Fibroblast of lung (primary cell): ENCODE results near the gene LRP5. TPM values are rescaled to one million over a fixed set of nuclear protein-coding genes. Genes with fewer than 3 reads are reported as not detected.

Experiments used
- DNase-seq, 2 donors: peaks; one replicate each; pipeline versions ENCODE4 v3.0.0 to v3.0.0-alpha.2; 2010; ENCODE audit warnings: low read depth in 2 of 2
- H2AFZ ChIP-seq: 2 replicates; pipeline ENCODE4 v1.5.1; 2012; ENCODE audit warnings: low read length, control low read depth, inconsistent platforms
- H3K27ac ChIP-seq: 2 replicates; pipeline ENCODE4 v1.5.1; 2011; ENCODE audit warnings: low read length, control low read depth; ENCODE audit not compliant: insufficient read depth
- H3K27me3 ChIP-seq: 2 replicates; pipeline ENCODE4 v1.5.1; 2011; ENCODE audit warnings: mild to moderate bottlenecking, low read length; ENCODE audit not compliant: control insufficient read depth, insufficient read depth
- H3K36me3 ChIP-seq: 2 replicates; pipeline ENCODE4 v1.5.1; 2011; ENCODE audit warnings: low read length; ENCODE audit not compliant: control insufficient read depth, insufficient read depth
- H3K4me1 ChIP-seq: 2 replicates; pipeline ENCODE4 v1.5.1; 2011; ENCODE audit warnings: low read length; ENCODE audit not compliant: control insufficient read depth, insufficient read depth; ENCODE audit errors: extremely low read depth
- H3K4me2 ChIP-seq: 2 replicates; pipeline ENCODE4 v1.5.1; 2011; ENCODE audit warnings: low read length, control low read depth; ENCODE audit not compliant: insufficient read depth; ENCODE audit errors: extremely low read depth
- H3K4me3 ChIP-seq, 4 experiments: fragments of 200-600 bp in 1 of 4; sonication (generic) in 1 of 4; replicated peaks in 1 of 4; 2 replicates each; pipeline ENCODE4 v1.5.1; 2011 to 2016; ENCODE audit warnings: low read length in 4 of 4, low read depth in 3 of 4, mild to moderate bottlenecking in 3 of 4, control low read depth in 2 of 4, inconsistent platforms in 1 of 4, mixed read lengths in 1 of 4; ENCODE audit not compliant: insufficient read depth in 1 of 4; ENCODE audit errors: control extremely low read depth in 1 of 4
- H3K79me2 ChIP-seq: 2 replicates; pipeline ENCODE4 v1.5.1; 2012; ENCODE audit warnings: mild to moderate bottlenecking, low read length, inconsistent platforms; ENCODE audit not compliant: control insufficient read depth, insufficient read depth
- H3K9ac ChIP-seq: 2 replicates; pipeline ENCODE4 v1.5.1; 2011; ENCODE audit warnings: mild to moderate bottlenecking, low read length, control low read depth; ENCODE audit not compliant: insufficient read depth
- H3K9me3 ChIP-seq: 2 replicates; pipeline ENCODE4 v1.5.1; 2012; ENCODE audit warnings: low read depth, low read length; ENCODE audit not compliant: control insufficient read depth, insufficient read depth
- H4K20me1 ChIP-seq: 2 replicates; pipeline ENCODE4 v1.5.1; 2011; ENCODE audit warnings: low read length; ENCODE audit not compliant: control insufficient read depth, insufficient read depth; ENCODE audit errors: extremely low read depth
- CTCF ChIP-seq, 2 donors: IDR thresholded peaks in 1 of 2; conservative IDR thresholded peaks in 1 of 2; 1 replicate in 1 of 2; 2 replicates in 1 of 2; pipeline ENCODE4 v1.5.1; 2011 to 2012; ENCODE audit warnings: low read length in 2 of 2, control low read depth in 1 of 2, inconsistent platforms in 1 of 2, low read depth in 1 of 2, mild to moderate bottlenecking in 1 of 2
- EZH2 ChIP-seq: IDR thresholded peaks from 2 replicates; pipeline ENCODE4 v1.5.1; 2012; ENCODE audit warnings: low read length, control low read depth, mild to moderate bottlenecking; ENCODE audit errors: missing control alignments
- polyA plus RNA-seq, 2 donors: library from polyadenylated mRNA; depleted of rRNA in 1 of 2; stranded (reverse) in 1 of 2; unstranded in 1 of 2; fragments of >200 nt; gene quantifications; 2 replicates each; pipeline ENCODE4 v1.2.1, GENCODE V29; 2011 to 2012; ENCODE audit warnings: missing spikeins in 1 of 2
- total RNA-seq: library from RNA; depleted of rRNA; stranded (reverse); fragments of >200 nt; gene quantifications from 2 replicates; pipeline ENCODE4 v1.2.1, GENCODE V29; 2014

Gene LRP5
- total and polyA plus RNA-seq, 2 donors (not counting 1 experiment from before 2014, with no cell fraction given): 3.8 to 22.0 TPM

GRCh38 chr11:68467201-68467834 lies 154.9 kb downstream of the LRP5 start:
- Histone ChIP-seq H4K20me1 (peaks cover 8% of the 10 kb centered on the region), H3K4me3 (no peak overlapping the region), H3K27me3 (no peaks in the 10 kb centered on the region), H3K4me2 (no peak overlapping the region), H3K27ac (no peak overlapping the region), H3K9ac (no peak overlapping the region), H3K4me1 (peaks cover 11% of the 10 kb centered on the region), H3K79me2 (peaks cover 96% of the 10 kb centered on the region), H3K9me3 (no peaks in the 10 kb centered on the region), H2AFZ (no peak overlapping the region), H3K36me3 (peaks cover 6% of the 10 kb centered on the region)
- TF ChIP-seq EZH2: no peak
- TF ChIP-seq CTCF (conservative IDR thresholded peaks at IDR 0.05 in 1 of 2, IDR thresholded peaks at IDR 0.05 in 1 of 2; ENCODE audit: low read depth in 1 of 2, low read length in 2 of 2): no peak
- no peak for DNase-seq

GRCh38 chr11:68468217-68468828 lies 155.9 kb downstream of the LRP5 start:
- no peak for DNase-seq
- H2AFZ ChIP-seq: no peak overlapping the region
- H3K4me3 ChIP-seq: no peak overlapping the region
- H4K20me1 ChIP-seq: peaks cover 8% of the 10 kb centered on the region
- peaks cover 11% of the 10 kb centered on the region for H3K4me1 ChIP-seq
- TF ChIP-seq CTCF (conservative IDR thresholded peaks at IDR 0.05 in 1 of 2, IDR thresholded peaks at IDR 0.05 in 1 of 2; ENCODE audit: low read depth in 1 of 2, low read length in 2 of 2) (no peak), EZH2 (no peak)
- peaks cover 96% of the 10 kb centered on the region for H3K79me2 ChIP-seq
- H3K27me3 ChIP-seq: no peaks in the 10 kb centered on the region
- peaks cover 6% of the 10 kb centered on the region for H3K36me3 ChIP-seq
- no peak overlapping the region for H3K27ac ChIP-seq
- H3K9ac ChIP-seq: no peak overlapping the region
- H3K9me3 ChIP-seq: no peaks in the 10 kb centered on the region
- H3K4me2 ChIP-seq: no peak overlapping the region

GRCh38 chr11:68469122-68469521 lies 156.7 kb downstream of the LRP5 start:
- Histone ChIP-seq H3K4me2 (no peak overlapping the region), H3K36me3 (peaks cover 6% of the 10 kb centered on the region), H3K9ac (no peak overlapping the region), H3K27me3 (no peaks in the 10 kb centered on the region), H2AFZ (no peak overlapping the region), H4K20me1 (peaks cover 10% of the 10 kb centered on the region), H3K79me2 (peaks cover 96% of the 10 kb centered on the region), H3K9me3 (no peaks in the 10 kb centered on the region), H3K4me3 (no peak overlapping the region), H3K27ac (no peak overlapping the region), H3K4me1 (peaks cover 9% of the 10 kb centered on the region)
- peak; percentile 18 to 48 for DNase-seq
- no peak for TF ChIP-seq CTCF (conservative IDR thresholded peaks at IDR 0.05 in 1 of 2, IDR thresholded peaks at IDR 0.05 in 1 of 2; ENCODE audit: low read depth in 1 of 2, low read length in 2 of 2)
- TF ChIP-seq EZH2: no peak
